ENCODE results near the gene SYT4.

The SYT4 gene

DNA sequence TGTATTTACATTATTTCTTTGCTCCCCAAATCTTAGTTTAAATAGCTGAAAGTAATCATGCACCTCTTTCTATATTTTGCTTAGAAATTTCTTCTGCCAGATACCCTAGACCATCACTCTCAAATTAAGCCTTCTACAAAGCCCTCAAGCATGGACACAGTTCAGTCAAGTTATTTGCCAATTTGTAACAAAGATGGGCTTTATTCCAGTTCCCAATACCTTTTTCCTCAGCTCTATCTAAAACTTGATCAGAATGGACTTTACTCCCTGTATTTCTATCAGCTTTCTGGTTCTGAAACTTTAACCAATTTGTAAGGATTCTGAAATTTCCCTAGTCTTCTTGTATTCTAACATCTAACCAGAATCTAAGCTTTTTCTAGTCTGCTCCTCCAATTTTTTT, 56.6 kb downstream of the SYT4 start:
- DNase-seq (ENCODE audit: low read depth in 1 of 2, low spot score in 1 of 2): no peak
